Epithelial cell of proximal tubule (primary cell): ENCODE data around the gene WLS. TPM values are rescaled to one million over a fixed set of nuclear protein-coding genes. Genes with fewer than 3 reads are reported as not detected.
"Not testable (repeated sequence)": the region's sequence is repeated elsewhere in the genome, so short reads cannot be mapped to it uniquely, and the experiment has no call there.

Experiments used
- DNase-seq: peaks from one replicate; pipeline ENCODE4 v3.0.0-alpha.2; 2011; ENCODE audit warnings: low read depth
- H3K4me3 ChIP-seq: 2 replicates; pipeline ENCODE4 v1.5.1; 2011; ENCODE audit warnings: low read depth, mild to moderate bottlenecking, low read length
- CTCF ChIP-seq: conservative IDR thresholded peaks from 2 replicates; pipeline ENCODE4 v1.5.1; 2012; ENCODE audit warnings: low read depth, mild to moderate bottlenecking, low read length
- total RNA-seq: library from RNA; depleted of rRNA; stranded (reverse); fragments of >200 nt; gene quantifications from 2 replicates; pipeline ENCODE4 v1.2.3, GENCODE V29; 2015

Gene WLS
- total RNA-seq, 1 donor from 2014 or later, result 14.4 TPM

GRCh38 chr1:68166348-68166747 lies 66.0 kb downstream of the WLS start:
- H3K4me3 ChIP-seq, result no peak overlapping the region
- DNase-seq, result no peak
- no peak for TF ChIP-seq CTCF

GRCh38 chr1:68165665-68166064 lies 66.7 kb downstream of the WLS start:
- DNase-seq, result no peak
- H3K4me3 ChIP-seq, result no peak overlapping the region
- TF ChIP-seq CTCF, result no peak

GRCh38 chr1:68164918-68165317 lies 67.4 kb downstream of the WLS start:
- TF ChIP-seq CTCF, result no peak
- H3K4me3 ChIP-seq, result no peak overlapping the region
- DNase-seq, result no peak

GRCh38 chr1:68163220-68163619 lies 69.1 kb downstream of the WLS start:
- DNase-seq, result no peak
- TF ChIP-seq CTCF, result no peak
- H3K4me3 ChIP-seq, result no peak overlapping the region

GRCh38 chr1:68162761-68163160 lies 69.6 kb downstream of the WLS start:
- TF ChIP-seq CTCF, result peak; percentile 39

GRCh38 chr1:68161672-68162071 lies 70.7 kb downstream of the WLS start:
- H3K4me3 ChIP-seq, DNase-seq: not testable (repeated sequence)

More at GRCh38 chr1:68162761-68163160, 69.6 kb downstream of the WLS start:
- no peak overlapping the region for H3K4me3 ChIP-seq
- no peak for DNase-seq

GRCh38 chr1:68160935-68161334 lies 71.4 kb downstream of the WLS start:
- DNase-seq, result not testable (repeated sequence)

GRCh38 chr1:68160021-68160420 lies 72.3 kb downstream of the WLS start:
- H3K4me3 ChIP-seq, result no peak overlapping the region
- no peak for DNase-seq
- TF ChIP-seq CTCF, result no peak

More at GRCh38 chr1:68160935-68161334, 71.4 kb downstream of the WLS start:
- H3K4me3 ChIP-seq, result not testable (repeated sequence)
